SW 1271 (cell line): Measurements from ENCODE around the gene SLC41A2.
"Not testable (repeated sequence)": the region's sequence is repeated elsewhere in the genome, so short reads cannot be mapped to it uniquely, and the experiment has no call there.

Source experiments
- DNase-seq, 2 experiments: peaks; one replicate each; lab custom pipeline; 2025; lab: John Stamatoyannopoulos, UW

Gene SLC41A2

DNA sequence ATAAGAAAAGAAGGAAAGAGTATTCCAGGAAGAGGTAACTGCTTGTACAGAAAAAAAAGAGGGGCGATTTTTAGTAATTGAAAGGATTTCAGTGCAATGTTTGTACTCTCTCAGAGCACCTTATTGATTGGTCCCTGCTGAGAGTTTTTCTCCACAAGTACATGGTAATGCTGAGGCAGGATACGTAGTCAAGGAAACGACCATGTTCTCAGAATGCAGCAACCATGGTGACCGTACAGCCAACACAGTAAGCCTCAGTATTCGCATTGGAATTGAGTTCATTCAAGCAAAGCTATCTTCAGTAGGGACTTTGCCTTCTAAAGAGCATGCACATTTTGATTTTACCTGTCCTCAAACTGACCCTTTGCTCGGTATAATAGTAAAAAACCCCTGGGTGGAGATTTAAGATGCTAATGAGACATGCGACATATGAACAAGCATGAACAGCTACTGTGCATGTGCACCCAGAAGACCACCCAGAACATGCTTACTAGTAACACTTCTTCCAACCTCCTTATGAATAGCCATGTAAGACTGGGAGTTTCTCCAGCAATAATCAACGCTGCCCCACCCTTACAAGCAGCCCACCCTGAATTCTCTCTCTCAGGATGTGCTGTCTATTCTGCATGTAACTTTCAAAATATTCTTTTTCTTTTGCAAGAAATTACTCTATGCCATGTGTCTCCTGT is 6.2 kb upstream of the SLC41A2 start:
- DNase-seq = no peak

DNA sequence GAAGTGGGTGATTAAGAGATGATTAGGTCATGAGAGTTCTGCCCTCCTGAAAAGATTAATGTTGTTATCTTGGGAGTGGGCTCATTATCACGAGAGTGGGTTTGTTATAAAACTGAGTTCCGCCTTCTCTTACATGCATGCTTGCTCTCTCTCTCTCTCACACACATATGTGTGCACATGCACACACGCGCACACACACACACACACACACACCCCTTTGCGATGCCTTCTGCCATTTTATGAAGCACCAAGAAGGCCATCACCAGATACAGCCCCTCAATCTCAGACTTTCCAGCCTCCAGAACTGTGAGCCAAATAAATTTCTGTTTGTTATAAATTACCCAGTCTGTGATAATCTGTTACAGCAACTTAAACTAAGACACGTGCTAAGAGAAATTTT is 5.7 kb upstream of the SLC41A2 start:
- no peak for DNase-seq

DNA sequence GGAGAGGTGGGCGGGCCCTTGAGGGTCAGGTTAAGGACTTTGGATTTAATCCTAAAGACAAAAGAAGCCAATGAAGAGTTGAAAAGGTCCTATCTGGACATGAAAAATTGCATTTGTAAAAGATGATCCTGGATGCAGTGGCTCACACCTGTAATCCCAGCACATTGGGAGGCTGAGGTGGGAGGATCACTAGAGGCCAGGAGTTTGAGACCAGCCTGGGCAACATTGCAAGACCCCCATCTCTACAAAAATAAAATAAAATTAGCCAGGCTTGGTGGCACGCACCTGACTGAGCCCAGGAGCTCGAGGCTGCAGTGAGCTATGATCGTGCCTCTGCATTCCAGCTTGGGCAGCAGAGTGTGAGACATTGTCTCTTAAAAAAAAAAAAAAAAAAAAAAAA is 2.4 kb upstream of the SLC41A2 start:
- no peak for DNase-seq

DNA sequence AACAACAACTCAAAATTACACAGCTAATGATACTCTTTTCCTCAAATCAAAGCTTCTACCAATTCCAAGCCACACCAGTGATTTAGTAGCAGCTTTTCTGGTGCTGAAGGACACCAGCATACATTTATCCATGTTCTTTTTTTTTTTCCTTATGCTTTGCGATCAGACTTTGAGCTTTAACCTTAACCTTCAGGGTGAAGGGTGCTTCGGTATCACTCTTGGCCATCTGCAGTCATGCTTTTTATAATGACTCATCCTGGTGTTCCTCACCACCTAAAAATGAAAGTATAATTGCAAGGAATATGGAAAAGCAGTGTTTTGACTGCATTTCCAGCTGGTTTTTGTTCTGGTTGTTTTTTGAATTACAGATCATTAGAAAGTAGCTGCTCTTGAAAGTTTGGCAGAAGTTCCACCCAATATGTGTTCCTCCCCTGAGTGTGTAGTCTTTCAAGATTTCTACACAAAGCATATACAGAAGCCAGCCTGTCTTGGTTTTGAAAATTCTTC is 1.3 kb upstream of the SLC41A2 start:
- DNase-seq = no peak

DNA sequence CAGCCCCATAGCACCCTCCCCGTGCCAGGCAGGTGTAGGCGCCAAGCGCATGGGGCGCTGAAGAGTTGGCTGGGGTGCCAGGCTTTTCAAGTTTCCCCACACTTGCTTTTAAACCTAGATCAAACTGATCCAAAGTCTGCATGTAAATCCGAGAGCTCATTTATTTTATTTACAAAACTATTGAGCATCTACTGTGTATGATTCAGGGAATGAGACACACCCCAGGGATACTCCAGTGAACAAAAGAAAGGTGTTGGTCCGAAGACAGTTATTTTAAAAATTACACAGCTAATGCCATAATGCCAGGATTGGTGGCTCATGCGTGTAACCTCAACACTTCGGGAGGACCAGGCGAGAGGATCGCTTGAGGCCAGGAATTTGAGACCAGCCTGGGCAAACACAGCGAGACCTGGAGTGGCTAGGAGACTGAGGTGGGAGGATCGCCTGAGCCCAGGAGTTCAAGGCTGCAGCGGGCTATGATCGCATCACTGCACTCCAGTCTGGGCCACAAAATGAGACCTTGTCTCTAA is 780 bp upstream of the SLC41A2 start:
- DNase-seq = no peak

DNA sequence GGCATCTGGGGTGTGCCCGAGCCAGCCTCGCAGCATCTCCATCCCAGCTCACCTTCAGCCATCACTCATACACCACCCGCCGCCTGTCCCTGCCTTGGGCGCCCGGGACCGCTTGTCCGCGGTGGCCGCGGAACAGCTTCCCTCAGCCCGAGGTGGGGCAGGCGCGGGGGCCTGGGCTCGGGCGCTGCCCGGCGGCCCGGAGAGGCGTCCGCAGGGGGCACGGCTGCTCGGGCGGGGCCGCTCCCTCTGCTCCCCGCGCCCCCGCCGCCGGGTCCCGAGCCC is 430 bp downstream of the SLC41A2 start:
- no peak for DNase-seq

DNA sequence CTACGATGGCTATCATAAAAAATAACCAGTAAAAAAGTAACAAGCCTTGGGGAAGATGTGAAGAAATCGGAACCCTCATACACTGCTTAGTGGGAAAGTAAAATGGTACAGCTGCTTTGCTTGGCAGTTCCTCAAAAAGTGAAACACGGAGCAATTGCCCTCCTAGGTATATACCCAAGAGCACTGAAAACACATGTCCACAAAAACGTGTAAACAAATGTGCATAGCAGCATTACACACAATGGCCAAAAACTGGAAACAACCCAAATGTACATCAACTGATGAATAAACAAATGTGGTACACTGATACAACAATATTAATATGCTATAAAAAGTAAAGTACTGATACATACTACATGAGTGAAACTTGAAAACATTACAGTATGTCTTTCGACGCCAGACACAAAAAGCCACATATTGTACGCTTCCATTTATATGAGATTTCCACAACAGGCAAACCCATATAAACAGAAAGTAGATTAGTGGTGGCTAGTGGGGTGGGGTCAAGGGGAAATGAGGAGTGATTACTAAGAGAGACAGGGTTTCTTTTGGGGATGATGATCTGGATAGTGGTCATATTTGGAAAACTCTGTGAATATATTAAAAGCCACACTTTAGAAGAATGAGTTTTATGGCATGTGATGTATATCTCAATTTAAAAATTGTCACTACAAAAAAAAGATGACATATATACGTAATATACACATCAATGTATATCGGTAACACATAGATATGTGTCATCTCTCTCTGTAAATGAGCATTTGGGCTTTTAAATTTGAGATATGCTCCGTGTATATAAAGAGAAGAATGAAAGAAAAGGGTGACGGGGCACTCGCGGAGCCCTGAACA is 996 bp downstream of the SLC41A2 start:
- DNase-seq = peak in 1 of 2 experiments; percentile 9

DNA sequence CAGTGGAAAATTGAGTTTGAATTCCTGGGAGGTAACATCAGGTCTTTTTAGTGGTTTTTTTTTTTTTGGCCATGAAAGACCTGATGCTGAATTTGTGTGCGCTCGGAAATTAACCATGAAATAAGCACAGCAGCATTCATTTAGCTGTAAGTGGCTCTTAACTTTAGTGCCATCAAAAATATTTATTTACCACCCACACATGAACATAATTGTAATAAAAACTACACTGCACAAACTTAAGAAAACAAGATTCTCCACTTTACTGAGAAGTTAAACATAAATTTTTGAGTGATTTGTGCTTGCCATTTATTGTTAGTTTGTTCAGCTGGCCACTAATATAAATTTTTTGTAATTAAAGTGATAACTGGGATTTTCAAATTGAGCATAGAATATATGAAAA is 2.4 kb downstream of the SLC41A2 start:
- no peak for DNase-seq

DNA sequence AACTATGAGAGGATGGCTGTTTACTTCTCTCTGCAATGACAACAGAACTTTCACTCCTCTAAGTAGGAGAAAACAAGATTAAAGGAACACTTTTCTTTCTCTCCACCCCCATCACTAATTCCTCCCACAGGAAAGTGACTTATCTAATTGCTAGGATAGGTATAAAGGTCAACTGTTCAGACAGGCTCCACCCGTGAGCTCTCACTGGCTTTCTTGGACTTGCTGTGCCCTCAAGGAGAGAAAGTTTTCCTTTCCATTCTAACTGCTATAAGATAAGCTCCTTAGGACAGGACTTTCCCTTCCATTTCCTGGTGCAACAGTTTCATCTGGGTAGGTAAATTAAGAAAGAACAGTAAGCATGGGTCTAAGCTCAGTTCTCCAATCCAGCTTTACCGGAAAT is 4.8 kb downstream of the SLC41A2 start:
- DNase-seq = no peak

DNA sequence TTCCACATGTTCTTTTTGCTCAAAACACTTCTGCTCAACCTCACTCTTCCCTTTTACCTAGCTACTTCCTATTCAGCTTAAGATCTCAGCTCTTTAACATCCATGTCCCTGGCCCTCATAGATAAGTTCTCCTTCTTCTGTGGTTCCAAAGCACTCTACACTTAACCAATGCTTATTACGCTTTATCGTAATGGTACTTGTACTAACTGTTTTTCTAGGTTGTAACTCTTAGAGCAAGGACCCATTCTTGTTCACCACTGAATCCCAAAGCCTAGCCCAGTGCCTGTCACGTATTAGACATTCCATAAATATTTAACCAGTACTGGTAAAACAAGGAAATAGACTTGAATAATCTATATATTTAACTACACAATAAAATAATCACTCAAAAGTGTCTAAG is 5.3 kb downstream of the SLC41A2 start:
- no peak for DNase-seq

DNA sequence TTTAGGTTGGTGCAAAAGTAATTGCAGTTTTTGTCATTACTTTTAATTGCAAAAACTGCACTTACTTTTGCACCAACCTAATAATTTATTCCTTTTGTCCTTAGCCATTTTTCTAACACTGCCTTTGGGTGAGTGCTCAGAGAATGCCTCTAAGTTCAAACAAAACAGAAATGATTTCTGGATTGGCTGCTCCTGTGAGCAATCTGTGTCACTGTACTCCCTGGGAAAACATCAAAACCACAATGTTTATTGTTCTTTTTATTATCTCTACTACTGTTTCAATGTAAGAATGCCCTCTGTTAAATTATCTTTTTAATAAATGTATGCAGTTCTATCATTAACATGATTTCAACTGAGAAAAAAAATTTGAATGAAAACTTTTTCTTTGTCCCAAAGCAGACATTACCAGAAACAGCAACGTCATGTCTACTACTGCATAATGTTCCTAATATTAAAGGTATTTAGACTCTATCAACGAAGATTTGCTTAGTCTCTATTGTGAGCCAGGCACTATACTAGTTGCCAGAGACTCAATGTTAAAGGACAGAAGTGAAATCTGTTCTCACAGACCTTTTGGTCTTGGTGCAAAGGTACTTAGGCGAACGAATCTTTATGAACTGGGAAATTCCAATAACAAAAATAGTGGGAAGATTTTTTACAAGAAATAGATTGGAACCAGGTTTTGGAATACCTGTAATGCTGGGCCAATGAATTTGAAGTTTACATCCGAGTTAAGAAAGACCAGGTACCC is 6.2 kb downstream of the SLC41A2 start:
- DNase-seq = no peak

DNA sequence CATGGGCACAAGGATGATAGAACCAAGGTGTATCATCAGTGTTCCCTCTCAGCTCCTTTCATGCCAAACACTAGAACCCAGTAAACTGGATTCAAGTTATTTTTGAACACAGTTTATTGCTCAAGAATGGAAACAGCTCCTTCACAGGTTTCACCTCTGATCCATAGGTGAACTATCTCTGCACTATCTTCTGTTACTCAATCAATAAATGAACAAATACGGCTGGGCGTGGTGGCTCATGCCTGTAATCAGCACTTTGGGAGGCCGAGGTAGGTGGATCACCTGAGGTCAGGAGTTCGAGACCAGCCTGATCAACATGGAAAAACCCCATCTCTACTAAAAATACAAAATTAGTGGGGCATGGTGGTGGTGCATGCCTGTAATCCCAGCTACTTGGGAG is 9.4 kb downstream of the SLC41A2 start:
- DNase-seq = not testable (repeated sequence)

DNA sequence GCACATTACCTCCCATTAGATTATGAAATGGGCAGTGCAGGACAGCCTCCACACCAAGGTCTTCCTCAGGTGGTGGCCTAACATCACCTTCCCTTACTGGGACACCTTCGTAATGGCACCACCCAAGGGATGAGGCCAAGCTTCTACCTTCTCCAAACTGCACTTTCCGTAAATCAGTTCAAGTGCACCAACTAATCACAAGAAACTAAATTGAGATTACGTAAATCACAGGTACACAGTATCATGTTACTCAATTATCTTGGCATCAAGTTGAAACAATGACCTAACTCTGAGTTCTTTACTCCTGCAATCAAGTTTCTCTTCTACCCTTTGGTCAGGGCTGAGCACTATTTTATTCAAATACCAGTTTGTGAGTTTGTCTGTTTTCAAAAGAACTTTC is 13.8 kb downstream of the SLC41A2 start:
- DNase-seq = no peak

DNA sequence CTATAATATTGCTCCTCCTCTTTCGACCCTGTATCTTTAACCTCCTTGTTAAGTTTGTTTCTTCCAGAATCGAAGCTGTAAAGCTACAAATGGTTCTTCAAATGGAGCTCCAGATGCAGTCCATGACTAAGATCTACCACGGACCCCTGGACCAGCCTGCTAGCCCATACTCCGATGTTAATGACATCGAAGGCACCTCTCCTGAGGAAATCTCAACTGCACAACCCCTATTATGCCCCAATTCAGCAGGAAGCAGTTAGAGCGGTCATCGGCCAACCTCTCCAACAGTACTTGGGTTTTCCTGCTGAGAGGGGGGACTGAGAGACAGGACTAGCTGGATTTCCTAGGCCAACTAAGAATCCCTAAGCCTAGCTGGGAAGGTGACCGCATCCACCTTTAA is 14.7 kb downstream of the SLC41A2 start:
- DNase-seq = not testable (repeated sequence)

DNA sequence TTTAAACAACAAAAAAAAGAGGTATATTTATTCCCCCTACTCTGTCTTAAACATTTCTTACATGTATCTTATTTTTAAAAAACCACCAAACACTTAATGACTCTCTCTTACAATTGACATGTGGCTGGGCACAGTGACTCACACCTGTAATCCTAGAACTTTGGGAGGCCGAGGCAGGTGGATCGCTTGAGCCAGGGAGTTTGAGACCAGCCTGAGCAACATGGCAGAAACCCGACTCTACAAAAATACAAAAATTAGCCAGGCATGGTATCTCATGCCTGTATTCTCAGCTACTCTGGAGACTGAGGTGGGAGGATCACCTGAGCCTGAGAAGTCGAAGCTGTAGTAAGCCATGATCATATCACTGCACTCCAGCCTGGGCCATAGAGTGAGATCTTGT is 16.0 kb downstream of the SLC41A2 start:
- no peak for DNase-seq

DNA sequence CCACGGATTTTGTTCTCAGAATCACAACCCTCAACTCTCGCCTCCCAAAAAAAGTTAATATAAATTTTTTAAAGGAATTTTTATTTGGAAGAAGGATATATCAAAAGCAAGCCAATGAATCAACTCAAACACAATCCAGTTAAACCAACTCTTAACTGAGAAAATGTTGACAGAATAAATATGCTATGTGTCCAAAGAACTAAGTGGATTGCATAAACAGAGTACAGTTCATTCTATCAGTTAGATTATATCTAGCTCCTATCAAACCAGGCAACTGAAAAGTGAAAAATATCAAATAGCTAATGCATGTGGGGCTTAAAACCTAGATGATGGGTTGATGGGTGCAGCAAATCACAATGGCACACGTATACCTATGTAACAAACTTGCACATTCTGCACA is 16.6 kb downstream of the SLC41A2 start:
- no peak for DNase-seq

DNA sequence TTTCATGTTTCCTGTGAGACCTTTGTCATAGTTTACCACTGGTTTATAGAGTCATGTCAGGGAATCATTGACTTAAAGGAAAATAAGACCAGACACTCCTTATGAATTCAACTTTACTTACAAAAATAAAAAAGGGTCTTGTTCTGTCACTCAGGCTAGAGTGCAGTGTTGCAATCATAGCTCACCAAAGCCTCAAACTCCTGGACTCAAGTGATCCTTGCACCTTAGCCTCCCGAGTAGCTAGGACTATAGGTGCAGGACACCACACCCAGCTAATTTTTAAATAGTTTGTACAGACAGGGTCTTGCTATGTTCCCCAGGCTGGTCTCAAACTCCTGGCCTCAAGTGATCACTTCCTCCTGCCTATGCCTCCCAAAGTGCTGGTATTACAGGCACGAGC is 19.0 kb downstream of the SLC41A2 start:
- no peak for DNase-seq

DNA sequence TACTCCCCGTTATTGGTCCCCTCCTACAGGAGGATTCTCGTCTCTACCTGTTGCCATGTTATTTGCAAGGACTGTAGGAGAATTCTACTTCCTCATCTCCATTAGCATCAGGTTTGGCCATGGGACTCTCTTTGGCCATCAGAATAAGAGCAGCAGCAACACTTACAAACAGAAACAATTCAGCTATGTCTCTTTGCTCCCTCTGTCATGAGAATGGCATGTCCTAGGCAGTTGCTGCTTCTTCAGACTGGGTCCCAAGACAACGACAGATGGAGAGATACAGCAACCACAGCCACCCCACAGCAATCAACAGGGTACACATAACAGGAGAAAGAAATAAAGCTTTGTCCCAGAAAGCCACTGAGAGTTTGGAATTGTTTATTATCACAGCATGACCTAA is 19.7 kb downstream of the SLC41A2 start:
- DNase-seq = no peak

DNA sequence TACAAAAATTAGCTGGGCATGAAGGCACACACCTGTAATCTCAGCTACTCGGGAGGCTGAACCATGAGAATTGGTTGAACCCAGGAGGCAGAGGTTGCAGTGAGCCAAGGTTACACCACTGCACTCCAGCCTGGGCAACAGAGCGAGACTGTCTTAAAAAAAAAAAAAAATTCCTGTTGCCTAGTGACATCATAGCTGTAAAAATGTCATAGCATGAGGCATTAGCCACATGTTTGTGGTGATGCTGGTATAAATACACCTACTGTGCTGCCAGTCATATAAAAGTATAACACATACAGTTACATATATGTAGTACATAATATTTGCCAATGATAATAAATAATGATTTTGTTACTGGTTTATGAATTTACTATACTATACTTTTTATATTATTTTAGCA is 22.2 kb downstream of the SLC41A2 start:
- DNase-seq = no peak

DNA sequence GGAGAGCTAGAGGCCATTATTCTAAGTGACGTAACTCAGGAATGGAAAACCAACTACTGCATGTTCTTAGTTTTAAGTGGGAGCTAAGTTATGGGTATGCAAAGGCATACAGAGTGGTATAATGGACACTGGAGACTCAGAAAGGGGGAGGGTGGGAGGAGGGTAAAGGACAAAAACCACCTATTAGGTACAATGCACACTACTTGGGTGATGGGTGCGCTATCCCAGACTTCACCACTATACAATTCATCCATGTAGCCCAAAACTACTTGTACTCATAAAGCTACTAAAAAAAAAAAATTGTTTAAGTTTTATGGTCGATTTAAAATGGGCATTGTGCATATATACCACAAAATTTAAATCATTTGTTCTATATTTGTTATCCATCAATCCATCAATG is 24.3 kb downstream of the SLC41A2 start:
- no peak for DNase-seq

DNA sequence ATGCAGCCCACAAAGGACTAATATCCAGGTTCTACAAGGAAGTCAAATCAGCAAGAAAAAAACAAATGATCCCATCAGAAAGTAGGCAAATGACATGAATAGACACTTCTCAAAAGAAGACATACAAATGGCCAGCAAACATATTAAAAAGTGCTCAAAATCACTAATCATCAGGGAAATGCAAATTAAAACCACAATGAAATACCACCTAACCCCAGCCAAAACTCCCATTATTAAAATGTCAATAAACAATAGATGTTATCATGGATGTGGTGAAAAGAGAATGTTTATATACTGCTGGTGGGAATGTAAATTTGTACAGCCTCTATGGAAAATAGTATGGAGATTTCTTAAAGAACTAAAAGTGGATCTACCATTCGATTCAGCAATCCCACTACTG is 25.0 kb downstream of the SLC41A2 start:
- no peak for DNase-seq

DNA sequence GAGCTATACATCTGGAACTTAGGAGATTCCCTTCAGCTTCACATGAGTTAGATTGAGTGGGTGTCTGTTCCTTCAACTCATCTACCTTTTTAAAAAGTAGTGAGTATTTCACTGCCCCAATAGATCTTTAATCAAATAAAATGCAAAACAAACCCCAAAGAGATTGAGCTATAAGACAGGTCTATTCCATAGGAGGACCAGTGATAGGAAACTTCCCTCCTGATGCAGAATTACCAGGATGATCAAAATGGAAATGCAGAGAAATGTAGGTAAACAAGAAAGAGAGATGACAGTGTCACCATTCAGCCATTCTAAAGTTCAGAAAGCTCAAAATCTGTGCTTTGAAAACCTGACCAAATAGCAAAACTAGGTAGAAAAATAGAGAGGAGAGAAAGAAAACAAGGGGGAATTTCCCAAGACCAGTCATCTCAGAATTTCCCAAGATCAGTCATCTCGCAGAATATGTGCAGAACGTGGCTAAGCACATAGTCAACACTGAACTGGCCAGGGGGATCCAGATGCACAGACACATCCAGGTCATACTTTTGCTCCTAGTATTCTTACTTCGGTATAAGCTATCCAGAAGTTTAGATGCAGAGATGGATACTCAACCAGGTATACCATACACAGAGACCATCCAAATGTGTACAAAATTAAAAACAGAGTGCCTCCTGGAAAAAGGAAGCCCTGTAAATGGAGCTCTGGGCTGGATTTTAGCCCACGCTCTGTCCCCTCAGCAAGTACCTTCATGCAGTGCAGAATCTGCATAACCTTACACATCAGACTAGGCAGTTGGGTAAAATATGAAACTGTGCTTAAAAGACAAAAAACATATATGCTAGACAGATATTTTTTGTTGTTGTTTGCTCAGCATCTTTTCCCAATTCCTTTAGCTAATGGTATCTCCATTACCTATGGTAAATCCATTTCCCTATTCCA is 27.4 kb downstream of the SLC41A2 start:
- DNase-seq = no peak
